ENCODE measurements around the gene TRAPPC5.

TRAPPC5 gene

GRCh38 chr19:7680606-7681339, at the start of gene TRAPPC5:
TSS of gene TRAPPC5 (plus strand) at chr19:7680833. CDS start at chr19:7682254, 1,421 bp downstream.
- peak; percentile 89 to 93 for DNase-seq

GRCh38 chr19:7631577-7631976, 49.1 kb upstream of the TRAPPC5 start:
- DNase-seq: no peak

- DNase-seq: no peak
These were observed 48.1 kb upstream of the TRAPPC5 start for GRCh38 chr19:7632340-7633203.

GRCh38 chr19:7633698-7634097, 46.9 kb upstream of the TRAPPC5 start, which contains the start of gene PCP2:
TSS of gene PCP2 (minus strand) at chr19:7633719. CDS start at chr19:7633457, 262 bp downstream.
- no peak for DNase-seq

DNA sequence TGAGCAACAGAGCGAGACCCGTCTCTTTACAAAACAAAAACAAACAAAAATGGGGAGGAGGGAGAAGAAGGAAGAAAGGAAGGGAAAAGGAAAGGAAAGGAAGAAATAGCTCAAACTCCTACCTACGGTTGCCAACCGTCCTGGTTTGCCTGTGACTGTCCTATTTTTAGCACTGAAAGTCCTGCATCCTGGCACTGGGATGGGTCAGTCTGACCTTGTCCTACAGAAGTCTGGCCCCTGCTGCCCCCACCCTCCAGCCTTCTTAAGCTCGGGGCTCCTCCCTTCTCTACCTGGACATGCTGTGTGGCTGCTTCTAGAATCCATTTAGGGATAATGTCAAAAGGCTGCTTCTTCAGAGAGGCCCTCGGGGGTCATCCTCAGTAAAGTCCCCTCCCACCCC, 45.0 kb upstream of the TRAPPC5 start:
- DNase-seq: no peak

DNA sequence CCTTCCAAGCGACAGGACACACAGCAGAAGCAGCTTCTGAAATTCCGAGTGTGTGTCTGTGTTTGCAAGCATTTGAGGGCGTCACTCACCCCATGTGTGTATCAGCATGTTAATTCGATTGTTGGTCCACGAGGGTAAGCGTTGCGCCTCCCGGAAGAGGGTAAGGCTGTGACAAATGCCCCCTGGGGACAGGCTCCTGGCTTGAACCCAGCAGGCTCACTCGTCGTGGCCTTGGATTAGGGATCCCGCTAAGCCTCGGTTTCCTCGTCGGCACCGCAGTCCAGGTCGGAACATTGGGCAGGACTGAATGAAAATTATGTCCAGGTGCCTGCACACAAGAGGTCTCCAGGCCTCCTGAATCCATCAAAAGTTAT, 44.3 kb upstream of the TRAPPC5 start:
- DNase-seq: no peak

- peak; percentile 95 to 97 for DNase-seq
These were observed 43.8 kb upstream of the TRAPPC5 start, which contains the start of gene STXBP2 for GRCh38 chr19:7636691-7637373. TSS of gene STXBP2 (plus strand) at chr19:7637110. CDS start at chr19:7637150, 40 bp downstream.

GRCh38 chr19:7637374-7638256, 43.0 kb upstream of the TRAPPC5 start:
- DNase-seq: no peak

- DNase-seq: no peak
These were observed 41.7 kb upstream of the TRAPPC5 start for GRCh38 chr19:7638802-7639465.

- no peak for DNase-seq
These were observed 40.7 kb upstream of the TRAPPC5 start for GRCh38 chr19:7639863-7640348.

DNA sequence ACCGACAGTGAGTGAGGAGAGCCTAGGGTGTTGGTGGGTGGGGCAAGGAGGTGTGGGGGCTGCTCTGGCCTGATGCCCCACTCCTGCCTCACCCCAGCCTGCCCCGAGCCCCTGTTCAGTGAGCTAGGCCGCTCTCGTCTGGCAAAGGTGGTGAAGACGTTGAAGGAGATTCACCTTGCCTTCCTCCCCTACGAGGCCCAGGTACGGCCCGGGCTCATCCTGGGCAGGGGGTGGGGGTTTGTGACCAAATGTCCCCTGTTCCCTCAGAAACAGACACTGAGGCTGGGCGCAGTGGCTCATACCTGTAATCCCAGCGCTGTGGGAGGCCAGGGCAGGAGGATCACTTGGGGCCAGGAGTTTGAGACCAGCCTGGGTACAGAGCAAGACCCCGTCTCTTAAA, 39.8 kb upstream of the TRAPPC5 start:
- no peak for DNase-seq

DNA sequence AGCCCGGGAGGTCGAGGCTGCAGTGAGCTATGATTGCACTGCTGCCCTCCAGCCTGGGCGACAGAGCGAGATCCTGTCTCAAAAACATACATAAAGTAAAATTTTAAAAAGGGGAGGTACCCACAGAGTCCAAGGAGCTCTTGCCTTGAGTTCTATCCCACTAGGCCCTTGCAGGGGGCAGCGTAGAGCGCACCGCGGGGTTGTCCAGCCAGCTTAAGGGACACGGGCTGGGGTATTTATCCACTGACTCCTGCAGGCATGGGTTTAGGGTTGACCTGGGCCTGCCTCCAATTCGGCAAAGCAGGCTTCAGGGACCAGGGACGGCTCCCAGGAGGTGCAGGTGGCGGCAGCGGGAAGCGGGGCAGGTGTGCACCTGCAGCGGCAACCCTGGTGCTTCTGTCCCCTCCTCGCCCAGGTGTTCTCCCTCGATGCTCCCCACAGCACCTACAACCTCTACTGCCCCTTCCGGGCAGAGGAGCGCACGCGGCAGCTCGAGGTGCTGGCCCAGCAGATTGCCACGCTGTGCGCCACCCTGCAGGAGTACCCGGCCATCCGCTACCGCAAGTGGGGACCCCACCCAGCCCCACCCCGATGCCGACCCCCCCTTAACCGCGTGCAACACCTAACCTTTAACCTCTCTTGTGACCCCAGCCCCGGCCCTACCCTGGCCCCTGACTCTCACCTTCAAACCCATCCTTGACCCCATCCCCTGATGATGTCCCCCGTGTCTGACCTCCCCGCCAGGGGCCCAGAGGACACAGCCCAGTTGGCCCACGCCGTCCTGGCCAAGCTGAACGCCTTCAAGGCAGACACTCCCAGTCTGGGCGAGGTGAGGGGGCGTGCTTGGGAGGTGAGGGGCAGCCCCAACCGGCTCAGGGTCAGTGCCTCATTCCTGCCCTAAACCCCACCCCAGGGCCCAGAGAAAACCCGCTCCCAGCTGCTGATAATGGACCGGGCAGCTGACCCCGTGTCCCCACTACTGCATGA, 39.0 kb upstream of the TRAPPC5 start:
- DNase-seq: no peak

- no peak for DNase-seq
These were observed 38.2 kb upstream of the TRAPPC5 start for GRCh38 chr19:7642295-7643030.

- no peak for DNase-seq
These were observed 37.6 kb upstream of the TRAPPC5 start for GRCh38 chr19:7643031-7643415.

GRCh38 chr19:7643629-7644549, 36.7 kb upstream of the TRAPPC5 start:
- DNase-seq: peak; percentile 49 to 61

- DNase-seq: no peak
These were observed 36.1 kb upstream of the TRAPPC5 start for GRCh38 chr19:7644550-7644877.

DNA sequence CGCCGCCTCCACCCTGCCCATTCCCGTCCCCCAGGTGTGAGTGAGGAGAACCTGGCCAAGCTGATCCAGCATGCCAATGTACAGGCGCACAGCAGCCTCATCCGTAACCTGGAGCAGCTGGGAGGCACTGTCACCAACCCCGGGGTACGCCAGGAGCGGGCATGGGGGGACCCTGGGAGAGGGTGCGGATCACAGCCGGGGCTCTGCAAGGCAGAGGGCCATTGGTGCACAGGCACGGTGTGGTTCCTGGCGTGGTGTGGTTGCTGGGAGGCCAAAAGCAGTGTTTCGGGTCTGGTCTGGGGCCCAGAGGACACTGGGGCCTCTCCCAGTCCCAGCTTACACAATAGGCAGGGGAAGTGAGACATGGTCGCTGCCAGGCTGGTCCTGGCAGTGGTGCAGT, 35.5 kb upstream of the TRAPPC5 start:
- DNase-seq: no peak

GRCh38 chr19:7645656-7646425, 34.8 kb upstream of the TRAPPC5 start:
- DNase-seq: no peak
